CD8-positive, alpha-beta memory T cell (primary cell): ENCODE measurements around the gene AGFG1. TPM values are rescaled to one million over a fixed set of nuclear protein-coding genes. Genes with fewer than 3 reads are reported as not detected.

Experiments used
- CTCF ChIA-PET: fragments of 350-600 bp; sonication (Branson Sonifier 250); formaldehyde crosslinking; loops from one replicate; lab custom pipeline; 2021; ENCODE audit warnings: antibody characterized with exemption; lab: Charles Lee
- POLR2A ChIA-PET: fragments of 350-600 bp; sonication (Branson Sonifier 250); formaldehyde crosslinking; loops from one replicate; lab custom pipeline; 2021; ENCODE audit warnings: antibody characterized with exemption; lab: Charles Lee
- DNase-seq, 5 donors: peaks; one replicate each; pipeline versions ENCODE4 v3.0.0 to v3.0.0-alpha.2; 2020 to 2022; ENCODE audit warnings: mixed read lengths in 1 of 5
- H3K27ac ChIP-seq: one replicate; pipeline ENCODE4 v1.7.0; 2013; ENCODE audit warnings: low read depth, mild to moderate bottlenecking, low read length, moderate library complexity
- H3K27me3 ChIP-seq: 2 replicates; pipeline ENCODE4 v1.7.0; 2013; ENCODE audit warnings: low read length, mild to moderate bottlenecking; ENCODE audit not compliant: insufficient read depth, poor library complexity, severe bottlenecking
- H3K36me3 ChIP-seq: 2 replicates; pipeline ENCODE4 v1.7.0; 2013; ENCODE audit warnings: mild to moderate bottlenecking, low read length, moderate library complexity; ENCODE audit not compliant: insufficient read depth
- H3K4me1 ChIP-seq: 2 replicates; pipeline ENCODE4 v1.7.0; 2013; ENCODE audit warnings: mild to moderate bottlenecking, low read length, moderate library complexity; ENCODE audit not compliant: insufficient read depth
- H3K4me3 ChIP-seq: 2 replicates; pipeline ENCODE4 v1.7.0; 2013; ENCODE audit warnings: mild to moderate bottlenecking, low read length
- H3K9me3 ChIP-seq: 2 replicates; pipeline ENCODE4 v1.7.0; 2013; ENCODE audit warnings: mild to moderate bottlenecking, low read length
- H3K27ac Mint-ChIP-seq, 8 donors: one replicate each; pipeline ENCODE4 v1.8.0; 2020 to 2021; ENCODE audit warnings: mixed read lengths in 8 of 8, mild to moderate bottlenecking in 6 of 8, inconsistent platforms in 3 of 8, moderate library complexity in 3 of 8
- H3K27me3 Mint-ChIP-seq, 2 donors: one replicate each; pipeline ENCODE4 v1.8.0; 2020 to 2021; ENCODE audit warnings: mixed read lengths in 2 of 2, mild to moderate bottlenecking in 1 of 2, moderate library complexity in 1 of 2
- H3K36me3 Mint-ChIP-seq, 3 donors: one replicate each; pipeline ENCODE4 v1.8.0; 2020 to 2021; ENCODE audit warnings: mixed read lengths in 3 of 3, inconsistent platforms in 1 of 3, mild to moderate bottlenecking in 1 of 3
- H3K4me1 Mint-ChIP-seq, 3 donors: one replicate each; pipeline ENCODE4 v1.8.0; 2020 to 2021; ENCODE audit warnings: mixed read lengths in 3 of 3, inconsistent platforms in 1 of 3, mild to moderate bottlenecking in 1 of 3
- H3K4me3 Mint-ChIP-seq, 7 donors: one replicate each; pipeline ENCODE4 v1.8.0; 2020 to 2021; ENCODE audit warnings: mixed read lengths in 7 of 7, mild to moderate bottlenecking in 6 of 7, moderate library complexity in 4 of 7, inconsistent platforms in 2 of 7
- H3K9me3 Mint-ChIP-seq, 5 donors: one replicate each; pipeline ENCODE4 v1.8.0; 2020 to 2022; ENCODE audit warnings: mixed read lengths in 5 of 5, mild to moderate bottlenecking in 3 of 5, moderate library complexity in 2 of 5, inconsistent platforms in 1 of 5
- polyA plus RNA-seq: library from polyadenylated mRNA; unstranded; fragments of 300-500 nt; fragmentation: Illumina TruSeq; gene quantifications from one replicate; pipeline ENCODE4 v1.2.3, GENCODE V29; 2021
- total RNA-seq, 2 experiments: library from RNA; stranded (reverse); gene quantifications; one replicate each; pipeline ENCODE4 v1.2.3, GENCODE V29; 2021

AGFG1 gene
- total and polyA plus RNA-seq, 3 experiments from 2014 or later, result 31.6 to 141 (median 139) TPM

- Mint-ChIP-seq H3K27me3 (no peaks in the 10 kb centered on the region), H3K4me1 (peaks cover 62 to 85% (median 82%) of the 10 kb centered on the region in 3 donors), H3K36me3 (peaks cover 2 to 9% (median 8%) of the 10 kb centered on the region in 3 donors), H3K4me3 (peak overlapping the region in 1 of 7 donors; percentile 41), H3K27ac (peak overlapping the region in 1 of 8 donors; percentile 9), H3K9me3 (peaks cover 0 to 8% (median 0%) of the 10 kb centered on the region in 5 donors)
- CTCF ChIA-PET, result interaction anchor here (0.9 to 1.2 kb wide), 3 partner anchors 10 to 23 kb away, joined by 3 to 4 read pairs (median 3); no protein-coding TSS in a partner anchor
- DNase-seq, result no peak
- POLR2A ChIA-PET, result interaction anchor here (0.6 kb wide), 1 partner anchor 45 kb away, joined by 4 read pairs; no protein-coding TSS in a partner anchor
- no peaks in the 10 kb centered on the region for H3K9me3 ChIP-seq
- H3K27me3 ChIP-seq, result no peaks in the 10 kb centered on the region
- H3K4me1 ChIP-seq, result peaks cover 36% of the 10 kb centered on the region
- no peak overlapping the region for H3K27ac ChIP-seq
- H3K4me3 ChIP-seq, result no peak overlapping the region
- no peaks in the 10 kb centered on the region for H3K36me3 ChIP-seq
Measured at GRCh38 chr2:227485429-227485828, 13.5 kb downstream of the AGFG1 start.

DNA sequence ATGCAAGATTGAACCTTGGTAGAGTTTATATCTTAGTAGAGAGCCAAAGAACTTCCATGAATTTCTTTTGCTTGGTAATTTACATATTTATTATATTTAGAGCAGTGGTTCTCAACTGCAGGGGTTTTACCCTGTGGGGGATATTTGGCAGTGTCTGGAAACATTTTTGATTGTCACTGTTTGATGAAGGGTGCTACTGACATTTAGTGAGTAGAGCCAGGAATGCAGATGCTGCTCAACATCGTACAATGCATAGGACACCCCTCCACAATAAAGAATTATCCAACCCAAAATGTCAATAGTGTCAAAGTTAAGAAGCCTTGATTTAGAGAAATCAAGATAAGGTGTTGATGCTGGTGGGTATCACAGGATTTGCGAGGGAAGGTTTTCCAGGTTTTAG, 14.7 kb downstream of the AGFG1 start:
- no peak overlapping the region for H3K4me3 ChIP-seq
- peaks cover 28% of the 10 kb centered on the region for H3K4me1 ChIP-seq
- no peak for DNase-seq
- Mint-ChIP-seq H3K36me3 (peaks cover 4 to 9% (median 7%) of the 10 kb centered on the region in 3 donors), H3K4me3 (peak overlapping the region in 1 of 7 donors; percentile 23), H3K27ac (no peak overlapping the region), H3K4me1 (peaks cover 54 to 80% (median 76%) of the 10 kb centered on the region in 3 donors), H3K9me3 (peaks cover 0 to 8% (median 0%) of the 10 kb centered on the region in 5 donors), H3K27me3 (no peaks in the 10 kb centered on the region)
- H3K27me3 ChIP-seq, result no peaks in the 10 kb centered on the region
- ChIA-PET CTCF (interaction anchor here (1.1 kb wide), 1 partner anchor 25 kb away, joined by 3 read pairs; no protein-coding TSS in a partner anchor), POLR2A (no interaction called here)
- no peak overlapping the region for H3K27ac ChIP-seq
- no peaks in the 10 kb centered on the region for H3K9me3 ChIP-seq
- H3K36me3 ChIP-seq, result no peaks in the 10 kb centered on the region

DNA sequence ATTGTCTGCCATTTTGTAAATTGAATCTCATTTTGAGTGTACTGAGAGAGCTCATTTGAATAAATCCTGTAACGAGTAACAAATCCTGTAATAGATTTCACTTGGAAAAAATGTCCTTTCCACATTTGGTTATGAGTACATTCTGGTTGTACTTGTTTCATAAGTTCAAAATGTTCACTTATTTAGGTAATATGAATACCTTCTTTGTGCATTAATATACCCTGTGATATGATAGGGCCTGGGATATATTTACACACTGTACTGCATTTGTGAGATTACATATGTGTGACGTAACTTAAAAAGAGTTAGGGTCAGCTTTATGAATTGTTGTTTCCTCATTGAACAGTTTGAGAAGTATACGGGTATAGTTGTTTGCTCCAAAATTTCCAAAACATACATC, 16.1 kb downstream of the AGFG1 start:
- no peaks in the 10 kb centered on the region for H3K9me3 ChIP-seq
- H3K4me3 Mint-ChIP-seq, result peak overlapping the region in 1 of 7 donors; percentile 25
- peaks cover 21% of the 10 kb centered on the region for H3K4me1 ChIP-seq
- peaks cover 6 to 14% (median 9%) of the 10 kb centered on the region in 3 donors for H3K36me3 Mint-ChIP-seq
- peak overlapping the region in 1 of 8 donors; percentile 11 for H3K27ac Mint-ChIP-seq
- H3K9me3 Mint-ChIP-seq, result peaks cover 0 to 8% (median 0%) of the 10 kb centered on the region in 5 donors
- ChIA-PET CTCF (no interaction called here), POLR2A (no interaction called here)
- no peaks in the 10 kb centered on the region for H3K27me3 Mint-ChIP-seq
- no peaks in the 10 kb centered on the region for H3K27me3 ChIP-seq
- H3K4me3 ChIP-seq, result no peak overlapping the region
- H3K4me1 Mint-ChIP-seq, result peaks cover 52 to 80% (median 77%) of the 10 kb centered on the region in 3 donors
- H3K36me3 ChIP-seq, result no peaks in the 10 kb centered on the region
- no peak overlapping the region for H3K27ac ChIP-seq
- DNase-seq, result no peak

- Mint-ChIP-seq H3K4me3 (no peak overlapping the region), H3K4me1 (peaks cover 44 to 80% (median 74%) of the 10 kb centered on the region in 3 donors), H3K27ac (no peak overlapping the region), H3K9me3 (no peaks in the 10 kb centered on the region), H3K36me3 (peaks cover 0 to 33% (median 8%) of the 10 kb centered on the region in 3 donors), H3K27me3 (no peaks in the 10 kb centered on the region)
- Histone ChIP-seq H3K4me3 (no peak overlapping the region), H3K27ac (no peak overlapping the region), H3K27me3 (no peaks in the 10 kb centered on the region), H3K4me1 (peaks cover 16% of the 10 kb centered on the region), H3K9me3 (no peaks in the 10 kb centered on the region), H3K36me3 (no peaks in the 10 kb centered on the region)
- CTCF ChIA-PET, result no interaction called here
- no peak for DNase-seq
- POLR2A ChIA-PET, result no interaction called here
Measured at GRCh38 chr2:227491386-227491785, 19.4 kb downstream of the AGFG1 start.

GRCh38 chr2:227493524-227493923, 21.6 kb downstream of the AGFG1 start:
- H3K4me3 ChIP-seq, result no peak overlapping the region
- ChIA-PET POLR2A (no interaction called here), CTCF (no interaction called here)

GRCh38 chr2:227497158-227497557, 25.2 kb downstream of the AGFG1 start:
- H3K4me1 Mint-ChIP-seq, result peaks cover 48 to 92% (median 88%) of the 10 kb centered on the region in 3 donors
- ChIA-PET CTCF (no interaction called here), POLR2A (no interaction called here)
- no peaks in the 10 kb centered on the region for H3K9me3 ChIP-seq
- H3K36me3 Mint-ChIP-seq, result peaks cover 0 to 42% (median 4%) of the 10 kb centered on the region in 3 donors
- no peak overlapping the region for H3K27ac ChIP-seq
- no peak overlapping the region for H3K27ac Mint-ChIP-seq
- H3K36me3 ChIP-seq, result no peaks in the 10 kb centered on the region
- no peak overlapping the region for H3K4me3 Mint-ChIP-seq
- H3K27me3 ChIP-seq, result no peaks in the 10 kb centered on the region
- H3K4me1 ChIP-seq, result peaks cover 5% of the 10 kb centered on the region
- H3K4me3 ChIP-seq, result no peak overlapping the region
- H3K9me3 Mint-ChIP-seq, result no peaks in the 10 kb centered on the region
- H3K27me3 Mint-ChIP-seq, result no peaks in the 10 kb centered on the region
- DNase-seq, result no peak

More at GRCh38 chr2:227493524-227493923, 21.6 kb downstream of the AGFG1 start:
- Histone ChIP-seq H3K4me1 (peaks cover 10% of the 10 kb centered on the region), H3K27me3 (no peaks in the 10 kb centered on the region), H3K36me3 (no peaks in the 10 kb centered on the region), H3K27ac (no peak overlapping the region), H3K9me3 (no peaks in the 10 kb centered on the region)
- Mint-ChIP-seq H3K4me3 (no peak overlapping the region), H3K27me3 (no peaks in the 10 kb centered on the region), H3K27ac (peak overlapping the region in 2 of 8 donors; percentile 1 to 16), H3K36me3 (peaks cover 0 to 37% (median 6%) of the 10 kb centered on the region in 3 donors), H3K9me3 (no peaks in the 10 kb centered on the region), H3K4me1 (peaks cover 35 to 78% (median 74%) of the 10 kb centered on the region in 3 donors)
- no peak for DNase-seq

DNA sequence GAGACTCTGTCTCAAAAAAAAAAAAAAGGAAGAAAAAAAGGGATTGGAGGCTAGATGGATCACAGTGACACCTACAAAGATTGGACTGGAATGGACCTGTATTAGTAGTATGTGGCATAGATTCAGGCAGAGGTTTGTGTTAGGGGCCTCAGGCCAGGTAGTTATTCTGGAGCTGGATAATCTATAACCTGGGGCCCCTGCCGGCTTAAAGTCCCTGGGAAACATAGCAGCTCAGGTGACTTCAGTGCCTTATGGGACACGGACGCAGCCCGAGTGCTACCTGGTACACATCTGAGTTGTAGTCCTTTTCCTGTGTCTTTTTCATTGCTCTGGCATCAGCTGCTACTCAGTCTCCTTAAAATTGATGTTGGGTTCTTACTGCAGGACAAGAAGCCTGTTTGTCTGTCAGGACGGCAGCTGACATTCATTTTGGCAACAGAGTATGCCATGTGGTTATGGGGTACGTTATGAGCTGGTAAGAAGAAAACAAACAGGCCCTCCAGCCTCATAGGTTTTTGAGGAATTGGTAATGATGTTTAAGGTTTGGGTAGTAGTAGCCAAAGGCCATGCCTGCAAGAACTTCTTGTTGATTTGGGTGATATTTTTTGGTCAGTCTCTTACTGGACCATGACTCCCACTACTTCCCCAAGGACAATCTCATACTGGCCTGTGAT, 27.8 kb downstream of the AGFG1 start:
- no peak for DNase-seq
- Histone ChIP-seq H3K36me3 (no peaks in the 10 kb centered on the region), H3K27me3 (no peaks in the 10 kb centered on the region), H3K4me3 (no peak overlapping the region), H3K4me1 (peaks cover 20% of the 10 kb centered on the region), H3K9me3 (no peaks in the 10 kb centered on the region), H3K27ac (no peak overlapping the region)
- POLR2A ChIA-PET, result no interaction called here
- Mint-ChIP-seq H3K4me3 (peak overlapping the region in 1 of 7 donors; percentile 27), H3K9me3 (no peaks in the 10 kb centered on the region), H3K27ac (peak overlapping the region in 1 of 8 donors; percentile 19), H3K27me3 (no peaks in the 10 kb centered on the region), H3K4me1 (peaks cover 58 to 96% (median 91%) of the 10 kb centered on the region in 3 donors), H3K36me3 (peaks cover 0 to 25% (median 5%) of the 10 kb centered on the region in 3 donors)
- CTCF ChIA-PET, result interaction anchor here (1.4 kb wide), 1 partner anchor 27 kb away, joined by 3 read pairs; no protein-coding TSS in a partner anchor

DNA sequence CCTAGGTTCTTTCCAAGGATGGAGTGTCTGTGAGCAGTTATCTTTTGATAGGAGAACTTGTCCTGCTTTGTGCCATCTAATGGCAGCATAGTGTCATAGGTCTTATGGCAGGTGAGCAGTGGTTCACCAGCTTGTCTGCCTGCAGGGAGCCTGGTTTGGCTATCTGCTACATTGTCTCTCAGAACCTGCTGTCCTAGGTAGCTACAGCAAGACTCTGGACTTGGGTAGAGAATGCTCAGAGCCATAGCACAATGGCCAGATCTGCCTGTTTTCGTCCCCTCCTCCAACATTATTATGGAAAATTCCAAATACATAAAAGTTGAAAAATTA, 28.3 kb downstream of the AGFG1 start:
- DNase-seq, result no peak
- ChIA-PET CTCF (interaction anchor here (1.4 kb wide), 1 partner anchor 27 kb away, joined by 3 read pairs; no protein-coding TSS in a partner anchor), POLR2A (no interaction called here)
- H3K27me3 ChIP-seq, result no peaks in the 10 kb centered on the region
- H3K9me3 ChIP-seq, result no peaks in the 10 kb centered on the region
- H3K4me3 Mint-ChIP-seq, result no peak overlapping the region
- no peak overlapping the region for H3K27ac Mint-ChIP-seq
- H3K36me3 Mint-ChIP-seq, result peaks cover 0 to 20% (median 3%) of the 10 kb centered on the region in 3 donors
- peaks cover 60 to 96% (median 91%) of the 10 kb centered on the region in 3 donors for H3K4me1 Mint-ChIP-seq
- H3K4me1 ChIP-seq, result peaks cover 25% of the 10 kb centered on the region
- H3K27me3 Mint-ChIP-seq, result no peaks in the 10 kb centered on the region
- no peak overlapping the region for H3K4me3 ChIP-seq
- no peaks in the 10 kb centered on the region for H3K9me3 Mint-ChIP-seq
- H3K27ac ChIP-seq, result no peak overlapping the region
- no peaks in the 10 kb centered on the region for H3K36me3 ChIP-seq
